ENCODE measurements around the gene CELF1.

The CELF1 gene

DNA sequence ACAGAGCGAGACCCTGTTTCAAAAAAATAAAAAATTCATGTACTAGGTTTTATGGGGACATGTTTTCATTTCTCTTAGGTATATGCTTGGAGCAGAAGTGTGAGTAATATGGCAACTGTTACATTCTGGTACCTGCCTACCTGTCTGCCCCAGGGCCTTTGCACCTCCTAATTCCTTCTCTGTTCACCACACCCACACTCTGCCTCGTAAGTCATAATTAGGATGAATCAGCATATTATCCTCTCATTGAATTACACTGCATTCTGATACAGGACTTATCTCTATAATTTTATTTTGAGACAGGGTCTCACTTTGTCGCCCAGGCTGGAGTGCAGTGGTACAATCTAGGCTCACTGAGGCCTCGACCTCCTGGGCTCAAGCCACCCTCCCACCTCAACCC is 100.9 kb downstream of the CELF1 start:
- no peak overlapping the region for H3K9ac ChIP-seq (ENCODE audit: low read depth, low read length)
- H3K27me3 ChIP-seq (ENCODE audit: insufficient read depth, low read length): no peaks in the 10 kb centered on the region
- no peaks in the 10 kb centered on the region for H3K4me1 ChIP-seq (ENCODE audit: insufficient read depth, low read length)
- H3K9me3 ChIP-seq (ENCODE audit: insufficient read depth, low read depth, low read length): no peaks in the 10 kb centered on the region
- no peaks in the 10 kb centered on the region for H3K36me3 ChIP-seq (ENCODE audit: insufficient read depth, low read depth, low read length)
- H3K27ac ChIP-seq (ENCODE audit: low read length): no peak overlapping the region
- no peak overlapping the region for H3K4me3 ChIP-seq (ENCODE audit: low read length)

DNA sequence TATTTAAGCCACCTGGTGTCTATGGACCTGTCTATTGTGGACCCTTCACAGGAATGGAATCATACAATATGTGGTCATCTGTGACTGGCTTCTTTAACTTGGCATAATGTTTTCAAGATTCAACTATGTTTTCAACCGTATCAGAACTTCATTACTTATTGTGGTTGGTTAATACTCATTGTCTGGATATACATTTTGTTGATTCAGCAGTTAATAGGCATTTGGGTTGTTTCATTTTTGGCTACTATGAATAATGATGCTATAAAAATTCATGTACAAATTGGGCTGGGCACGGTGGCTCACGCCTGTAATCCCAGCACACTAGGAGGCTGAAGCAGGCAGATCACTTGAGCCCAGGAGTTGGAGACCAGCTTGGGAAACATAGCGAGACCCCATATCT is 101.5 kb downstream of the CELF1 start:
- Histone ChIP-seq H3K4me3 (ENCODE audit: low read length) (no peak overlapping the region), H3K27me3 (ENCODE audit: insufficient read depth, low read length) (no peaks in the 10 kb centered on the region), H3K36me3 (ENCODE audit: insufficient read depth, low read depth, low read length) (no peaks in the 10 kb centered on the region), H3K27ac (ENCODE audit: low read length) (no peak overlapping the region), H3K4me1 (ENCODE audit: insufficient read depth, low read length) (no peaks in the 10 kb centered on the region), H3K9ac (ENCODE audit: low read depth, low read length) (no peak overlapping the region), H3K9me3 (ENCODE audit: insufficient read depth, low read depth, low read length) (no peaks in the 10 kb centered on the region)

DNA sequence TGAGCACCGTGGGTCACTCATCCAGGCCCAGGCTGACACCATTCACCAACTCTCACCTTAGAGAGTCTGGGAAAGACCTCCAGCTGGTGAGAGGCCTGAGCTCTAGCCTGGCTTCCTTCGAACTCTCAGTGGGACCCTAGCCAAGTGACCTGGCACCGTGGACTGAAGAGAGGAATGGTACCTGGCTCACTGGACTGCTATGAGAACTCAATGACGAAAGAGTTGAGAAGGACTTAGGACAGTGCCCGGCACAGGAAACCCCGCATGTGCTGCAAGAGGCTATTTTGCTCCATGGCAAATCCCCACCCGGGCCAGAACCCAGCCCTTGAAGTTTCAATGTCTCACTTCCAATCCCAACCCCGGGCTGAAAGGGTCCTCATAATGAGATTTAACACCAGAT is 103.4 kb downstream of the CELF1 start:
- H3K27ac ChIP-seq (ENCODE audit: low read length): no peak overlapping the region
- H3K4me3 ChIP-seq (ENCODE audit: low read length): no peak overlapping the region
- H3K4me1 ChIP-seq (ENCODE audit: insufficient read depth, low read length): no peaks in the 10 kb centered on the region
- no peak overlapping the region for H3K9ac ChIP-seq (ENCODE audit: low read depth, low read length)
- H3K9me3 ChIP-seq (ENCODE audit: insufficient read depth, low read depth, low read length): no peaks in the 10 kb centered on the region
- H3K36me3 ChIP-seq (ENCODE audit: insufficient read depth, low read depth, low read length): no peaks in the 10 kb centered on the region
- H3K27me3 ChIP-seq (ENCODE audit: insufficient read depth, low read length): no peaks in the 10 kb centered on the region

DNA sequence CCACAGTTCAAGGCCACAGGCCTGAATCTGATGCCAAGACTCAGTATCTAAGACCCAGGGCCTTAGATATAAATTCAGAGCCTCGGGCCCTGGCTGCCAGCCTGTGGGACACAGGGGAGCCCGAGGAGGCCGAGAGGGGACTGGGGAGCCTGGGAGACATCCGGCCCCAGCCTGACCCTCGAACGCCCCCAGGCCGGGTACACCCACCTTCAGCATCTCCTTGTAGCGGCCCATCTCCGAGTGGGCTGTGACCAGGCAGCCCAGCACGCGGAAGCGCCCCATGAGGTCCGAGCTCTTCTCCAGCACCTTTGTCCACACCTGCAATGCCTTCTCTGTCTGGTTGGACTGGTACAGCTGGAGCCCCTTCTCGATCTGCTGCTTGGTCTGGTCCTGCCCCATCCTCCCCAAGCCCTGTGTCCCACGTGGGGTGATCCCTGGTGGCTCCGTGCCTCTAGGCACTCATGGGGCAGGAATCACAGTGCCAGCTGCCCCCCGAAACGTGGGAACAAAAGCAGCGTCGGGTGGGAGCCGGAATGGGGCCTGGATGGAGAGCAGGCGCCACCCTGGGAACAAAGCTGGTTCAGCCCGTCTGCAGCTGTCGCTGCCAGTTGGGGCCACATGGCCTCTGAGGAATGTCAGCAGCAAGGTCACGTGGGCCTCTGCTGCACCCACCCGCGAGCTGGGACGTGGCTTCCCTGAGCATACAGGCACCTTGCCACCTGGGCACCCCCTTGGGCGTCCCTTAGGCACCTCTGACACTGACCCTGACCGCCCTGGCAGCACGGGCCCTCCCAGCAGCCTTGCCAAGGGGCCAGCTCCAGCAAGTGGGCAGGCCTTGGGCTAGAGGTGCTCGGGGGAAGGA is 104.1 kb downstream of the CELF1 start, which contains the start of gene RAPSN:
Gene RAPSN, minus strand, starts transcription at position 571 of the 862 bp plus-strand sequence. Its CDS starts 172 bp downstream, at position 399.
- Histone ChIP-seq H3K9me3 (ENCODE audit: insufficient read depth, low read depth, low read length) (no peaks in the 10 kb centered on the region), H3K4me3 (ENCODE audit: low read length) (no peak within 1 kb of the TSS), H3K27me3 (ENCODE audit: insufficient read depth, low read length) (no peaks in the 10 kb centered on the region), H3K36me3 (ENCODE audit: insufficient read depth, low read depth, low read length) (no peaks in the 10 kb centered on the region), H3K9ac (ENCODE audit: low read depth, low read length) (no peak within 1 kb of the TSS), H3K27ac (ENCODE audit: low read length) (no peak within 1 kb of the TSS), H3K4me1 (ENCODE audit: insufficient read depth, low read length) (no peaks in the 10 kb centered on the region)

DNA sequence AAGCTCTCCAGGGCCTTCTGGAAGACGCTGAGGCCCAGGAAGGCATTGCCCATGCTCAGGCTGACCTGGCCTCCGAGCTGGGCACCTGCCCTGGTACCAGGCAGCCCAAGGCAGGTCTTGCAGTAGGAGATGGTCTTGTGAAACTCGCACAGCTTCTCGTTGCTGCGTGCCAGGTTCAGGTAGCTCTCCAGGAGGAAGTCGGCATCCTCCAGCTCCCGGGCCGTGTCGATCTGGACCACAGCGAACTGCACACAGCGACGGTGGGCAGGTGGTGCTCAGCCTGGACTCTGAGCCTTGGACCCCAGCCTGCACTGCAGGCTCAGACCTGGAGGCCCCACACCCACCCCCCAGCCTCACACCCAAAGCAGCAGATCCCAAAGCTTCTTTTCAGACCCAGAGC is 105.0 kb downstream of the CELF1 start:
- no peaks in the 10 kb centered on the region for H3K36me3 ChIP-seq (ENCODE audit: insufficient read depth, low read depth, low read length)
- H3K9me3 ChIP-seq (ENCODE audit: insufficient read depth, low read depth, low read length): no peaks in the 10 kb centered on the region
- no peak overlapping the region for H3K9ac ChIP-seq (ENCODE audit: low read depth, low read length)
- H3K4me3 ChIP-seq (ENCODE audit: low read length): no peak overlapping the region
- H3K4me1 ChIP-seq (ENCODE audit: insufficient read depth, low read length): no peaks in the 10 kb centered on the region
- no peak overlapping the region for H3K27ac ChIP-seq (ENCODE audit: low read length)
- no peaks in the 10 kb centered on the region for H3K27me3 ChIP-seq (ENCODE audit: insufficient read depth, low read length)

DNA sequence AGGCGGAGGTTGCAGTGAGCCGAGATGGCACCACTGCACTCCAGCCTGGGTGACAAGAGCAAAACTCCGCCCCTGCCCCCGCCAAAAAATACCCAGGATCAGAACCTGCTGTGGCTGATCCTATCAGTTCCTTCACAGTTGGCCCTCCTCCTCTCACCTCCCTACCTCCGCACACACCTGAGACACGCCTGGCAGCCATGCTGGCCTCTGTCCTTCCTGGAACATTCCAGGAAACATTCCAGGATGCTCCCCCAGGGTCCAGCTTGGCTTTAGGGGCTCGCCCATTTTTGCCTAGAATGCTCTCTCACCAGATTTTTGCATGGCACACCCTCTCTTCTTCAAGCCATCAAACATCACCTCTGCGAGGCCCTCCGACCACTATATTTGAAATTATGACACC is 106.1 kb downstream of the CELF1 start:
- H3K36me3 ChIP-seq (ENCODE audit: insufficient read depth, low read depth, low read length): no peaks in the 10 kb centered on the region
- H3K4me3 ChIP-seq (ENCODE audit: low read length): no peak overlapping the region
- no peak overlapping the region for H3K9ac ChIP-seq (ENCODE audit: low read depth, low read length)
- no peaks in the 10 kb centered on the region for H3K27me3 ChIP-seq (ENCODE audit: insufficient read depth, low read length)
- no peak overlapping the region for H3K27ac ChIP-seq (ENCODE audit: low read length)
- H3K9me3 ChIP-seq (ENCODE audit: insufficient read depth, low read depth, low read length): no peaks in the 10 kb centered on the region
- H3K4me1 ChIP-seq (ENCODE audit: insufficient read depth, low read length): no peaks in the 10 kb centered on the region

DNA sequence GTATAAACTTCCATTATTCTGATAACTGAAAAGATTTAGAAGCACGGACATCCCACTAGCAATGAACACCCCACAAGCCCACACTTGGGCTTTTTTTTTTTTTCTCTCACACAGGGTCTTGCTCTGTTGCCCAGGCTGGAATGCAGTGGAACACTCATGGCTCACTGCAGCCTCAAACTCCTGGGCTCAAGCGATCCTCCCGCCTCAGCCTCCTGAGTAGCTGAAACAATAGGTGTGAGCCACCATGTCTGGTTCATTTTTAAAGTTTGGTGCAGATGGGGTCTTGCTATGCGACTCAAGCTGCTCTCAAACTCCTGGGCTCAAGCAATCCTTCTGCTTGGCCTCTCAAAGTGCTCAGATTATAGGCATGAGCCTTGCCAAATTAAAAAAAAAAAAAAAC is 107.1 kb downstream of the CELF1 start:
- Histone ChIP-seq H3K4me1 (ENCODE audit: insufficient read depth, low read length) (no peaks in the 10 kb centered on the region), H3K27ac (ENCODE audit: low read length) (no peak overlapping the region), H3K36me3 (ENCODE audit: insufficient read depth, low read depth, low read length) (no peaks in the 10 kb centered on the region), H3K9me3 (ENCODE audit: insufficient read depth, low read depth, low read length) (no peaks in the 10 kb centered on the region), H3K27me3 (ENCODE audit: insufficient read depth, low read length) (no peaks in the 10 kb centered on the region), H3K9ac (ENCODE audit: low read depth, low read length) (no peak overlapping the region), H3K4me3 (ENCODE audit: low read length) (no peak overlapping the region)

DNA sequence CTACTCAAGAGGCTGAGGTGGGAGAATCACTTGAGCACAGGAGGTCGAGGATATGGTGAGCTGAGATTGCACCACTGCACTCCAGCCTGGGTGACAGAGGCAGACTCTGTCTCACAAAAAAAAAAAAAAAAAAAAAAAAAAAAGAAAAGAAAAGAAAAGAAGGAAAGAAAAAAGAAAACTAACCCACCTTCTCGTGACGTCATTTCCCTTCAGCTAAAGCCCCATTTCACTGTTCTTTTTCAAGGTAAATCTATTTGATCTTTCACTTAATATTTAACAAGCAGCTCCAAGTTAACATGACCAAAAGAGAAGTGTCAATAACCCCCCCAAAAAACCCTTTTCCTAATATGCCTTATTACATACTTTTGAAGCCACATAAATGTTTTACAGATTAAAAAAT is 109.1 kb downstream of the CELF1 start:
- H3K27me3 ChIP-seq (ENCODE audit: insufficient read depth, low read length): no peaks in the 10 kb centered on the region
- no peaks in the 10 kb centered on the region for H3K36me3 ChIP-seq (ENCODE audit: insufficient read depth, low read depth, low read length)
- H3K4me1 ChIP-seq (ENCODE audit: insufficient read depth, low read length): no peaks in the 10 kb centered on the region
- no peak overlapping the region for H3K9ac ChIP-seq (ENCODE audit: low read depth, low read length)
- no peak overlapping the region for H3K4me3 ChIP-seq (ENCODE audit: low read length)
- no peaks in the 10 kb centered on the region for H3K9me3 ChIP-seq (ENCODE audit: insufficient read depth, low read depth, low read length)
- H3K27ac ChIP-seq (ENCODE audit: low read length): no peak overlapping the region

DNA sequence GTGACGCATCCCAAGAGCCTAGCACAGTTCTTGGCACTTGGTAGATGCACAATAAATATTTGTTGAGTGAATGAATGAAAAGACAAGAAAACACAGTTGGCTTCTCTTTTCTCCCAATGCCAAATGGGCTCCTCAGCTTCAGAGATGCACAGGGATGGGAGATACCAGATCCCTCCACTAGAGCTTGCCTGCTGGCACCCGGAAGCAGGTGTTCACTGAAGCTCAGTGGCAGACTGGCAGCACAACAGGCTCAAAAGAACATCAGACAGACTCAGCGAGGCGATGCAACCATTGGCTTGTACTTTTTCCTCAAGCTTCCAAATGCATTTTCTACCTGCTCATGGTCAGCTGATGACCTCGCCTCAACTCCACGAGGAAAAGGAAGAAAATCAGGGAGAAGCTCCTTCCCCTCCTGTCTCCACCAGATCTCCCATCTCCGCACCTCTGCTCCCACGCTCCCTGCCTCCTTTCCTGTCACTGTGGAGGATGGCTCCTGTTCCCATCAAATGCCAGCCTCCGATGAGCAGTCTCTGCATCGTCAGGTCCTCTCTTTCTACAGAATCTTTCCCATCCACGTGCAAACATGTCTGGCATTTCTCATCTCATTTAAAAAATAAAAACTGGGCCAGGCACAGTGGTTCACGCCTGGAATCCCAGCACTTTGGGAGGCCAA is 109.8 kb downstream of the CELF1 start:
- no peaks in the 10 kb centered on the region for H3K4me1 ChIP-seq (ENCODE audit: insufficient read depth, low read length)
- H3K9ac ChIP-seq (ENCODE audit: low read depth, low read length): no peak overlapping the region
- H3K27me3 ChIP-seq (ENCODE audit: insufficient read depth, low read length): no peaks in the 10 kb centered on the region
- H3K9me3 ChIP-seq (ENCODE audit: insufficient read depth, low read depth, low read length): no peaks in the 10 kb centered on the region
- no peaks in the 10 kb centered on the region for H3K36me3 ChIP-seq (ENCODE audit: insufficient read depth, low read depth, low read length)
- H3K27ac ChIP-seq (ENCODE audit: low read length): no peak overlapping the region
- H3K4me3 ChIP-seq (ENCODE audit: low read length): no peak overlapping the region

DNA sequence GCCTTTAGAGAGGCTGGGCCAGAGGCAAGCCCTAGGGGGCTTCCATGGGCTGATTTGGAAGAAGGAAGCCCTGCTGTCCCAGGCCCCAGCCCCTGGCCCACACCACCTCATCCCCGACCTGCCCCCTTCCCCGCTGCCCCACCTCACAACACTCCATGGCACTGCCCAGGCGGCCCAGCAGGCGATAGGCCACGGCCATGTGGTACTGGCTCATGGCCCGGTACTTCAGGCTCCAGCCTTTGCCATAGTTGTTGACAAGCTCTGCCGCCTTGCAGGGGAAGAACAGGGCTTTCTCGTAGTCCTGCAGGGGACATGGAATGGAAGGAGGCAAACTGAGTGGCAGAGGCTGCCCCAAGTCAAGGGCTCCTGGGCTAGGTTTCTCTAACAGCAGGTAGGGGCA is 110.4 kb downstream of the CELF1 start:
- no peak overlapping the region for H3K4me3 ChIP-seq (ENCODE audit: low read length)
- no peaks in the 10 kb centered on the region for H3K4me1 ChIP-seq (ENCODE audit: insufficient read depth, low read length)
- no peaks in the 10 kb centered on the region for H3K9me3 ChIP-seq (ENCODE audit: insufficient read depth, low read depth, low read length)
- no peak overlapping the region for H3K27ac ChIP-seq (ENCODE audit: low read length)
- H3K27me3 ChIP-seq (ENCODE audit: insufficient read depth, low read length): no peaks in the 10 kb centered on the region
- H3K9ac ChIP-seq (ENCODE audit: low read depth, low read length): no peak overlapping the region
- no peaks in the 10 kb centered on the region for H3K36me3 ChIP-seq (ENCODE audit: insufficient read depth, low read depth, low read length)

DNA sequence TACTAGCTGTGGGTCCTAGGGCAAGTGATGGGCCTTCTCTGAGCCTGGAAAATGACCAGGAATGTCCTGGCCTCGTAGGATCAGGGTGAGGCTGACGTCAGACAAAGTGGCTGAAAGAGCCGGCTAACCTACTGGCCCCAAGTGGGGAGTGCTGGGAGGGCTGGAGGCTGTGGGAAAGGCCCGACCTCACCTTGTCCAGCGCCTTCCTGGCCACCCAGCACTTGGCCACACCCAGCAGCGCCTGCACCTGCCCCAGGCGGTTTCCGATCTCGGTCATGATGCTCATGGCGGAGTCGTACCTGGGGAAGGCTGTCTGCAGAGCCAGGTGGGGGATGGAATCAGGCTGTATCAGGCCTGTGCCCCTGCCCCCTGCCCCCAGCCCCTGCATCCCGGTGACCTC is 111.5 kb downstream of the CELF1 start:
- Histone ChIP-seq H3K27ac (ENCODE audit: low read length) (no peak overlapping the region), H3K4me1 (ENCODE audit: insufficient read depth, low read length) (no peaks in the 10 kb centered on the region), H3K27me3 (ENCODE audit: insufficient read depth, low read length) (no peaks in the 10 kb centered on the region), H3K36me3 (ENCODE audit: insufficient read depth, low read depth, low read length) (no peaks in the 10 kb centered on the region), H3K9me3 (ENCODE audit: insufficient read depth, low read depth, low read length) (no peaks in the 10 kb centered on the region), H3K4me3 (ENCODE audit: low read length) (no peak overlapping the region), H3K9ac (ENCODE audit: low read depth, low read length) (no peak overlapping the region)

DNA sequence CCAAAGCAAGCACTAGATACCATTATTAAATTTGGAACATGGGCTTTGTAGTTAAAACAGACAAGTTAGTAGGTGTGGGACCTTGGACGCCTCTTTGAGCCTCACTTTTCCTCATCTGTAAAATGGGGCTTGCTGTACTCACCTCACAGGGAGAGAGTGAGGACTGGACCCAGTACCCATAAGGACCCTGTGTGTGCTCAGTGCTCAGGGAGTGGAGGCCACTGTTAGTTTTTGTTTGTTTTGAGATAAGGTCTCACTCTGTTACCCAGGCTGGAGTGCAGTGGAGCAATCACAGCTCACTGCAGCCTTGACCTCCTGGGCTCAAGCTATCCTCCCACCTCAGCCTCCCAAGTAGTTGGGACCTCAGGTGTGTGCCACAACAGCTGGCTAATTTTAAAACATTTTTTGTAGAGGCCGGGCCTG is 112.9 kb downstream of the CELF1 start:
- Histone ChIP-seq H3K9me3 (ENCODE audit: insufficient read depth, low read depth, low read length) (no peaks in the 10 kb centered on the region), H3K4me1 (ENCODE audit: insufficient read depth, low read length) (no peaks in the 10 kb centered on the region), H3K4me3 (ENCODE audit: low read length) (no peak overlapping the region), H3K27me3 (ENCODE audit: insufficient read depth, low read length) (no peaks in the 10 kb centered on the region), H3K27ac (ENCODE audit: low read length) (no peak overlapping the region), H3K9ac (ENCODE audit: low read depth, low read length) (no peak overlapping the region), H3K36me3 (ENCODE audit: insufficient read depth, low read depth, low read length) (no peaks in the 10 kb centered on the region)

Data from iPS-20b (cell line).